ENCODE measurements around the gene TBKBP1.
A peak's percentile ranks its signal among the peaks of the same experiment; 100 is the strongest.

The TBKBP1 gene

GRCh38 chr17:47715669-47716325 is 21.8 kb downstream of the TBKBP1 start:
- no peak for DNase-seq

GRCh38 chr17:47716375-47716774 is 22.4 kb downstream of the TBKBP1 start:
- no peak for DNase-seq

GRCh38 chr17:47717261-47717697 is 23.3 kb downstream of the TBKBP1 start:
- no peak for DNase-seq

- no peak for DNase-seq
Measured at GRCh38 chr17:47717979-47718621, 24.1 kb downstream of the TBKBP1 start.

GRCh38 chr17:47718634-47719405 is 24.9 kb downstream of the TBKBP1 start:
- DNase-seq: no peak

- no peak for DNase-seq
Measured at GRCh38 chr17:47719411-47720152, 25.6 kb downstream of the TBKBP1 start.

- no peak for DNase-seq
Measured at GRCh38 chr17:47720196-47720595, 26.2 kb downstream of the TBKBP1 start.

GRCh38 chr17:47720754-47721533 is 27.0 kb downstream of the TBKBP1 start:
- DNase-seq: no peak

GRCh38 chr17:47721725-47722124 is 27.8 kb downstream of the TBKBP1 start:
- no peak for DNase-seq

GRCh38 chr17:47724705-47725104 is 30.7 kb downstream of the TBKBP1 start:
- DNase-seq: no peak

GRCh38 chr17:47725446-47726111 is 31.6 kb downstream of the TBKBP1 start:
- DNase-seq: no peak

GRCh38 chr17:47726796-47727703 is 33.1 kb downstream of the TBKBP1 start:
- no peak for DNase-seq

- DNase-seq: peak; percentile 32
Measured at GRCh38 chr17:47727704-47728036, 33.7 kb downstream of the TBKBP1 start.

GRCh38 chr17:47728214-47728877 is 34.4 kb downstream of the TBKBP1 start:
- no peak for DNase-seq

- DNase-seq: no peak
Measured at GRCh38 chr17:47729476-47729875, 35.5 kb downstream of the TBKBP1 start.

- no peak for DNase-seq
Measured at GRCh38 chr17:47730681-47731080, 36.7 kb downstream of the TBKBP1 start.

GRCh38 chr17:47731396-47731795 is 37.4 kb downstream of the TBKBP1 start:
- DNase-seq: no peak

GRCh38 chr17:47732399-47733046 is 38.6 kb downstream of the TBKBP1 start:
- DNase-seq: no peak

GRCh38 chr17:47733047-47733673 is 39.2 kb downstream of the TBKBP1 start, which contains the start of gene TBX21:
Gene TBX21, plus strand, starts transcription at chr17:47733236. Its CDS starts 219 bp downstream, at chr17:47733455.
- DNase-seq: no peak
